Natural killer cell (primary cell): ENCODE results near the gene FGFR1OP2. TPM values are rescaled to one million over a fixed set of nuclear protein-coding genes. Genes with fewer than 3 reads are reported as not detected.
A peak's percentile ranks its signal among the peaks of the same experiment; 100 is the strongest.
"Not testable (repeated sequence)": the region's sequence is repeated elsewhere in the genome, so short reads cannot be mapped to it uniquely, and the experiment has no call there.

Experiments
- ATAC-seq, 3 donors: fragments of 150-1000 bp in 2 of 3; fragments of 200-7000 bp in 1 of 3; cut with Tn5 transposase; 1 replicate in 1 of 3; 2 replicates in 2 of 3; pipeline ENCODE4 v1.10.0; 2021; ENCODE audit warnings: mild to moderate bottlenecking in 2 of 3, moderate library complexity in 2 of 3
- DNase-seq, 2 donors: peaks; one replicate each; pipeline versions ENCODE4 v3.0.0 to v3.0.0-alpha.2; 2013 to 2021; ENCODE audit warnings: mixed read lengths in 1 of 2
- H3K27ac ChIP-seq: one replicate; pipeline ENCODE4 v1.5.1; 2013; ENCODE audit warnings: mild to moderate bottlenecking, low read length
- H3K27me3 ChIP-seq: one replicate; pipeline ENCODE4 v1.6.1; 2013; ENCODE audit warnings: low read length; ENCODE audit not compliant: control insufficient read depth, insufficient read depth
- H3K36me3 ChIP-seq: one replicate; pipeline ENCODE4 v1.6.1; 2013; ENCODE audit warnings: low read length; ENCODE audit not compliant: control insufficient read depth, insufficient read depth
- H3K4me1 ChIP-seq: one replicate; pipeline ENCODE4 v1.6.1; 2013; ENCODE audit warnings: low read length; ENCODE audit not compliant: control insufficient read depth, insufficient read depth
- H3K4me3 ChIP-seq: one replicate; pipeline ENCODE4 v1.5.1; 2013; ENCODE audit warnings: low read length
- H3K9me3 ChIP-seq: one replicate; pipeline ENCODE4 v1.6.1; 2013; ENCODE audit warnings: low read length; ENCODE audit not compliant: control insufficient read depth, insufficient read depth
- H3K27ac Mint-ChIP-seq, 2 donors: one replicate each; pipeline ENCODE4 v1.8.0; 2022; ENCODE audit warnings: mild to moderate bottlenecking in 2 of 2, mixed read lengths in 2 of 2, moderate library complexity in 1 of 2
- H3K27me3 Mint-ChIP-seq, 2 donors: one replicate each; pipeline ENCODE4 v1.8.0; 2022; ENCODE audit warnings: low read depth in 2 of 2, mixed read lengths in 2 of 2
- H3K36me3 Mint-ChIP-seq: one replicate; pipeline ENCODE4 v1.8.0; 2022; ENCODE audit warnings: mixed read lengths
- H3K4me1 Mint-ChIP-seq, 2 donors: one replicate each; pipeline ENCODE4 v1.8.0; 2022; ENCODE audit warnings: mixed read lengths in 2 of 2
- H3K4me3 Mint-ChIP-seq: one replicate; pipeline ENCODE4 v1.8.0; 2022; ENCODE audit warnings: mild to moderate bottlenecking, moderate library complexity, mixed read lengths
- H3K9me3 Mint-ChIP-seq, 2 donors: one replicate each; pipeline ENCODE4 v1.8.0; 2022; ENCODE audit warnings: mixed read lengths in 2 of 2
- CTCF ChIP-seq: fragments of 200-600 bp; IDR thresholded peaks from one replicate; pipeline ENCODE4 v1.8.0; 2022; ENCODE audit warnings: antibody characterized with exemption
- WGBS: methylation state at CpG from one replicate; pipeline ENCODE4 v1.1.7; 2013; ENCODE audit warnings: missing lambda C conversion rate; ENCODE audit not compliant: insufficient coverage; 5-methylcytosine and 5-hydroxymethylcytosine counted together
- intact Hi-C: fragments of 100-400 bp; cut with micrococcal nuclease; formaldehyde crosslinking; loops from one replicate; pipeline ENCODE4 v1.14.2; 2022
- total RNA-seq, 4 donors: library from RNA; stranded (reverse); fragments of 120-200 nt in 1 of 4; gene quantifications; one replicate each; pipeline versions ENCODE4 v1.2.3 to v1.2.4, GENCODE V29; 2013 to 2022

The FGFR1OP2 gene
- total RNA-seq, 3 donors from 2014 or later (not counting 1 experiment from before 2014, with no cell fraction given): 43.3 to 59.9 (median 45.3) TPM

- no peaks in the 10 kb centered on the region for H3K27me3 Mint-ChIP-seq
Measured at GRCh38 chr12:26895672-26896071, 42.6 kb upstream of the FGFR1OP2 start.

GRCh38 chr12:26896913-26897312 lies 41.4 kb upstream of the FGFR1OP2 start:
- Histone ChIP-seq H3K4me3 (no peak overlapping the region), H3K4me1 (no peaks in the 10 kb centered on the region), H3K36me3 (peaks cover 9% of the 10 kb centered on the region), H3K27ac (no peak overlapping the region), H3K27me3 (no peaks in the 10 kb centered on the region), H3K9me3 (no peaks in the 10 kb centered on the region)
- DNase-seq (no peak), ATAC-seq (no peak)
- Mint-ChIP-seq H3K27ac (peak overlapping the region in 1 of 2 donors; percentile 14), H3K9me3 (no peaks in the 10 kb centered on the region), H3K4me1 (no peaks in the 10 kb centered on the region), H3K4me3 (no peak overlapping the region), H3K36me3 (peaks cover 4% of the 10 kb centered on the region), H3K27me3 (no peaks in the 10 kb centered on the region)
- intact Hi-C loops: no loop called here
- 100% methylated on average over 1 of the region's 2 CpGs for WGBS
- no peak for TF ChIP-seq CTCF

More at GRCh38 chr12:26895672-26896071, 42.6 kb upstream of the FGFR1OP2 start:
- TF ChIP-seq CTCF: no peak
- no peaks in the 10 kb centered on the region for H3K4me1 Mint-ChIP-seq
- no peak overlapping the region for H3K27ac ChIP-seq
- H3K27me3 ChIP-seq: no peaks in the 10 kb centered on the region
- no peaks in the 10 kb centered on the region for H3K9me3 ChIP-seq
- intact Hi-C loops: no loop called here
- H3K36me3 ChIP-seq: peaks cover 9% of the 10 kb centered on the region
- 94% methylated on average over 3 of the region's 4 CpGs for WGBS
- H3K9me3 Mint-ChIP-seq: no peaks in the 10 kb centered on the region
- ATAC-seq: no peak
- no peak overlapping the region for H3K4me3 Mint-ChIP-seq
- DNase-seq: no peak
- H3K4me1 ChIP-seq: no peaks in the 10 kb centered on the region
- H3K4me3 ChIP-seq: no peak overlapping the region
- H3K27ac Mint-ChIP-seq: no peak overlapping the region
- no peaks in the 10 kb centered on the region for H3K36me3 Mint-ChIP-seq

GRCh38 chr12:26903396-26903795 lies 34.9 kb upstream of the FGFR1OP2 start:
- WGBS: 100% methylated on average over 2 of the region's 3 CpGs
- H3K4me3 ChIP-seq, H3K9me3 ChIP-seq, H3K9me3 Mint-ChIP-seq, H3K27me3 ChIP-seq, H3K27ac ChIP-seq, ATAC-seq, intact Hi-C loops, H3K4me1 Mint-ChIP-seq, H3K4me1 ChIP-seq, DNase-seq, H3K27ac Mint-ChIP-seq, H3K4me3 Mint-ChIP-seq, H3K27me3 Mint-ChIP-seq: not testable (repeated sequence)
- H3K36me3 ChIP-seq: peaks cover 35% of the 10 kb centered on the region
- H3K36me3 Mint-ChIP-seq: peaks cover 18% of the 10 kb centered on the region

- Histone ChIP-seq H3K4me3 (no peak overlapping the region), H3K9me3 (no peaks in the 10 kb centered on the region), H3K27me3 (no peaks in the 10 kb centered on the region), H3K36me3 (peaks cover 52% of the 10 kb centered on the region), H3K4me1 (no peaks in the 10 kb centered on the region), H3K27ac (no peak overlapping the region)
- ATAC-seq (no peak), DNase-seq (no peak)
- TF ChIP-seq CTCF: no peak
- Mint-ChIP-seq H3K9me3 (no peaks in the 10 kb centered on the region), H3K4me3 (no peak overlapping the region), H3K4me1 (no peaks in the 10 kb centered on the region), H3K27me3 (no peaks in the 10 kb centered on the region), H3K36me3 (peaks cover 27% of the 10 kb centered on the region), H3K27ac (no peak overlapping the region)
- intact Hi-C loops: no loop called here
- 80% methylated on average over 1 of the region's 1 CpG for WGBS
Measured at GRCh38 chr12:26906024-26906423, 32.2 kb upstream of the FGFR1OP2 start.
